Measurements from ENCODE around the gene DOCK2. TPM values are rescaled to one million over a fixed set of nuclear protein-coding genes. Genes with fewer than 3 reads are reported as not detected.
"Not testable (repeated sequence)": the region's sequence is repeated elsewhere in the genome, so short reads cannot be mapped to it uniquely, and the experiment has no call there.

Gene DOCK2
- polyA plus RNA-seq, 1 of the 3 experiments (the other 2 are of a cell fraction), result 3.8 TPM

DNA sequence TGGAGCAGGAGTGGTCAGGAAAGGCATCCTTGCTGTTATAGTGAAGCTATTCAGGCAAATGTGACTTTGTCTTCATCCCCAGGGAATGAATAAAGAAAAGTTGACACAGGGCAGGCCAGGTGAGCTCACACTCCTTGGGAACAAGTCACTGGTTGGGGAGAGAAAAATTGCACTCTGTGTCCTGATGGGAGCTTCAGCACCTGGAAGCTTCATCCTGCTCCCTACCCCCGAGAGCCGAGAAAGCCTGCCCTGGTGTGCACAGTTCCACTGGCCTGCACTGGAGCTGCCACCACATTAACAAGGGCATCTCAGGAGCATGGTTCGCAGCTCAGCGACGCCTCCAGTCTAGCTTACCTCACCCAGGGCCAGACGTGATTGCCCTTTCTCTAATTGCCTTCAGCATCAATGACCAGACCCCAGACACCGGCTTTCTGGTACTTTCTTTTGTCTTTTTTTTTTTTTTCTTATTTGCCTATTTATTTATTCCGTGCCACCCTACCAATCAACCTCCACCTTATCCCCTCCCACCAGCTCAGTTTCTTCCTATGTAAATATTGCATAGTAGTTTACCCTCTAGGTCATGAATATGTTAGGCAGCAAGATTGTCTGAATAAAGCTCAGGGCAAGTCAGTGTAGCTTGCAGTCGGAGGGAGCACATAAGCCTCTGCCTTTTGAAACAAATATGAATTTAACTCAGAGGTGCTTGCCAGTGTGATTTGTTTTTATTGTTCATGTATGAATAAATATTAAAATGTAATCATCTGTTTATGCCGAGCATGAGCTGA, 87.4 kb downstream of the DOCK2 start (continued):
- TF ChIP-seq, protein P1, sequence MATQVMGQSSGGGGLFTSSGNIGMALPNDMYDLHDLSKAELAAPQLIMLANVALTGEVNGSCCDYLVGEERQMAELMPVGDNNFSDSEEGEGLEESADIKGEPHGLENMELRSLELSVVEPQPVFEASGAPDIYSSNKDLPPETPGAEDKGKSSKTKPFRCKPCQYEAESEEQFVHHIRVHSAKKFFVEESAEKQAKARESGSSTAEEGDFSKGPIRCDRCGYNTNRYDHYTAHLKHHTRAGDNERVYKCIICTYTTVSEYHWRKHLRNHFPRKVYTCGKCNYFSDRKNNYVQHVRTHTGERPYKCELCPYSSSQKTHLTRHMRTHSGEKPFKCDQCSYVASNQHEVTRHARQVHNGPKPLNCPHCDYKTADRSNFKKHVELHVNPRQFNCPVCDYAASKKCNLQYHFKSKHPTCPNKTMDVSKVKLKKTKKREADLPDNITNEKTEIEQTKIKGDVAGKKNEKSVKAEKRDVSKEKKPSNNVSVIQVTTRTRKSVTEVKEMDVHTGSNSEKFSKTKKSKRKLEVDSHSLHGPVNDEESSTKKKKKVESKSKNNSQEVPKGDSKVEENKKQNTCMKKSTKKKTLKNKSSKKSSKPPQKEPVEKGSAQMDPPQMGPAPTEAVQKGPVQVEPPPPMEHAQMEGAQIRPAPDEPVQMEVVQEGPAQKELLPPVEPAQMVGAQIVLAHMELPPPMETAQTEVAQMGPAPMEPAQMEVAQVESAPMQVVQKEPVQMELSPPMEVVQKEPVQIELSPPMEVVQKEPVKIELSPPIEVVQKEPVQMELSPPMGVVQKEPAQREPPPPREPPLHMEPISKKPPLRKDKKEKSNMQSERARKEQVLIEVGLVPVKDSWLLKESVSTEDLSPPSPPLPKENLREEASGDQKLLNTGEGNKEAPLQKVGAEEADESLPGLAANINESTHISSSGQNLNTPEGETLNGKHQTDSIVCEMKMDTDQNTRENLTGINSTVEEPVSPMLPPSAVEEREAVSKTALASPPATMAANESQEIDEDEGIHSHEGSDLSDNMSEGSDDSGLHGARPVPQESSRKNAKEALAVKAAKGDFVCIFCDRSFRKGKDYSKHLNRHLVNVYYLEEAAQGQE (IDR thresholded peaks at IDR 0.05; ENCODE audit: low read depth, low read length), result no peak

DNA sequence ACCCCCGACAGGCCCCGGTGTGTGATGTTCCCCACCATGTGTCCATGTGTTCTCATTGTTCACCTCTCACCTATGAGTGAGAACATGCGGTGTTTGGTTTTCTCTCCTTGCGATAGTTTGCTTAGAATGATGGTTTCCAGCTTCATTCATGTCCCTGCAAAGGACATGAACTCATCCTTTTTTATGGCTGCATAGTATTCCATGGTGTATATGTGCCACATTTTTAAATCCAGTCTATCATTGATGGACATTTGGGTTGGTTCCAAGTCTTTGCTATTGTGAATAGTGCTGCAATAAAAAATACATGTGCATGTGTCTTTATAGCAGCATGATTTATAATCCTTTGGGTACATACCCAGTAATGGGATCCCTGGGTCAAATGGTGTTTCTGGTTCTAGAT, 88.6 kb downstream of the DOCK2 start:
- H3K36me3 ChIP-seq (replicated peaks in 1 of 2; ENCODE audit: control insufficient read depth in 1 of 2, insufficient read depth in 2 of 2, low read length in 1 of 2); H4K20me1 ChIP-seq (ENCODE audit: insufficient read depth); DNase-seq; H3K4me3 ChIP-seq (ENCODE audit: low read depth in 2 of 2, low read length in 1 of 2); POLR2A ChIA-PET; H2AFZ ChIP-seq (ENCODE audit: low read depth); H3K4me1 ChIP-seq (ENCODE audit: control insufficient read depth in 1 of 2, insufficient read depth in 2 of 2, low read depth in 1 of 2, low read length in 1 of 2); H3K9me3 ChIP-seq; H3K9ac ChIP-seq; H3K27me3 ChIP-seq (ENCODE audit: insufficient read depth); H3K9me2 ChIP-seq; H3F3A ChIP-seq (replicated peaks; ENCODE audit: insufficient read depth); H3K79me2 ChIP-seq (ENCODE audit: insufficient read depth); H3K27ac ChIP-seq (ENCODE audit: low read depth in 2 of 2, low read length in 1 of 2); H3K4me2 ChIP-seq: not testable (repeated sequence)
- WGBS (ENCODE audit: low lambda C conversion rate), result 88% methylated on average over 4 of the region's 4 CpGs
- CTCF ChIA-PET, result interaction anchor here (0.9 kb wide), 1 partner anchor 459 kb away, joined by 3 read pairs; no protein-coding TSS in a partner anchor

DNA sequence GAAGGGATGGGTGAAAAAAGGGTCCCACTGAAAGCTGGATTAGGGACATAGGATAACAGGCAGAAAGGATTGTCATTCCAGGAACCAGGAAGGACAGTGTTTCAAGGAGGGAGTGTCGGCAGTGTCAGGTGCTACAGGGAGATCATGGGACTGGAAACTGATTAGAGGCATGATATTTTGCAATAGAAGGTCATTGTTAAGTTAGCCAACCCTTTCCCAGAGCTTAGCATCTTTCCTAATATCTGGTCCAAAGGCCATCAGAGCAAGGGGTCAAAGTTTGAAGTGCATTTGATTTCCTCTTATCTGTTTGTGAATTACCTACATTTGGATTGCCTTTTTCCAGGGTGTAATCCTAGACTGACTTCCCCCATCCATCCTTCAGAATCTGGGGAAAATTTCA, 91.3 kb downstream of the DOCK2 start:
- no peaks in the 10 kb centered on the region for H3K9me2 ChIP-seq
- H3K36me3 ChIP-seq (replicated peaks in 1 of 2; ENCODE audit: control insufficient read depth in 1 of 2, insufficient read depth in 2 of 2, low read length in 1 of 2), result no peaks in the 10 kb centered on the region
- H3K9ac ChIP-seq, result no peak overlapping the region
- no peak overlapping the region for H3K4me3 ChIP-seq (ENCODE audit: low read depth in 2 of 2, low read length in 1 of 2)
- H3F3A ChIP-seq (replicated peaks; ENCODE audit: insufficient read depth), result no peaks in the 10 kb centered on the region
- no peaks in the 10 kb centered on the region for H3K9me3 ChIP-seq
- H3K27ac ChIP-seq (ENCODE audit: low read depth in 2 of 2, low read length in 1 of 2), result no peak overlapping the region
- no peaks in the 10 kb centered on the region for H3K79me2 ChIP-seq (ENCODE audit: insufficient read depth)
- CTCF ChIA-PET, result interaction anchor here (2.4 kb wide), 1 partner anchor 252 kb away, joined by 13 read pairs; the partner anchor contains the start of gene INSYN2B
- no peak overlapping the region for H3K4me2 ChIP-seq
- no peaks in the 10 kb centered on the region for H3K4me1 ChIP-seq (ENCODE audit: control insufficient read depth in 1 of 2, insufficient read depth in 2 of 2, low read depth in 1 of 2, low read length in 1 of 2)
- WGBS (ENCODE audit: low lambda C conversion rate), result 100% methylated on average over 1 of the region's 1 CpG
- no peak for DNase-seq
- no peaks in the 10 kb centered on the region for H3K27me3 ChIP-seq (ENCODE audit: insufficient read depth)
- H2AFZ ChIP-seq (ENCODE audit: low read depth), result no peak overlapping the region
- H4K20me1 ChIP-seq (ENCODE audit: insufficient read depth), result no peaks in the 10 kb centered on the region
- POLR2A ChIA-PET, result no interaction called here
- TF ChIP-seq RAD21 (IDR thresholded peaks at IDR 0.05; ENCODE audit: low read length) (no peak), ELF1 (IDR thresholded peaks at IDR 0.05) (no peak), NFIC (IDR thresholded peaks at IDR 0.05; ENCODE audit: borderline replicate concordance) (no peak), JUND (IDR thresholded peaks at IDR 0.05) (no peak), FOSL2 (IDR thresholded peaks at IDR 0.05; ENCODE audit: borderline replicate concordance, low read depth) (no peak), SMC3 (IDR thresholded peaks at IDR 0.05; ENCODE audit: low read depth, low read length) (no peak), GABPA (IDR thresholded peaks at IDR 0.05; ENCODE audit: low read depth) (no peak), CHD2 (IDR thresholded peaks at IDR 0.05; ENCODE audit: low read length, partially characterized antibody) (no peak), SIN3A (IDR thresholded peaks at IDR 0.05; ENCODE audit: borderline replicate concordance, low read depth, low read length) (no peak), EP300 (IDR thresholded peaks at IDR 0.05; ENCODE audit: borderline replicate concordance in 1 of 2, low read depth in 1 of 2, low read length in 1 of 2) (no peak)
- TF ChIP-seq, protein P2, sequence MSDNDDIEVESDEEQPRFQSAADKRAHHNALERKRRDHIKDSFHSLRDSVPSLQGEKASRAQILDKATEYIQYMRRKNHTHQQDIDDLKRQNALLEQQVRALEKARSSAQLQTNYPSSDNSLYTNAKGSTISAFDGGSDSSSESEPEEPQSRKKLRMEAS (IDR thresholded peaks at IDR 0.05; ENCODE audit: low read depth), result no peak
- TF ChIP-seq, protein P3, sequence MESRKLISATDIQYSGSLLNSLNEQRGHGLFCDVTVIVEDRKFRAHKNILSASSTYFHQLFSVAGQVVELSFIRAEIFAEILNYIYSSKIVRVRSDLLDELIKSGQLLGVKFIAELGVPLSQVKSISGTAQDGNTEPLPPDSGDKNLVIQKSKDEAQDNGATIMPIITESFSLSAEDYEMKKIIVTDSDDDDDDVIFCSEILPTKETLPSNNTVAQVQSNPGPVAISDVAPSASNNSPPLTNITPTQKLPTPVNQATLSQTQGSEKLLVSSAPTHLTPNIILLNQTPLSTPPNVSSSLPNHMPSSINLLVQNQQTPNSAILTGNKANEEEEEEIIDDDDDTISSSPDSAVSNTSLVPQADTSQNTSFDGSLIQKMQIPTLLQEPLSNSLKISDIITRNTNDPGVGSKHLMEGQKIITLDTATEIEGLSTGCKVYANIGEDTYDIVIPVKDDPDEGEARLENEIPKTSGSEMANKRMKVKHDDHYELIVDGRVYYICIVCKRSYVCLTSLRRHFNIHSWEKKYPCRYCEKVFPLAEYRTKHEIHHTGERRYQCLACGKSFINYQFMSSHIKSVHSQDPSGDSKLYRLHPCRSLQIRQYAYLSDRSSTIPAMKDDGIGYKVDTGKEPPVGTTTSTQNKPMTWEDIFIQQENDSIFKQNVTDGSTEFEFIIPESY (IDR thresholded peaks at IDR 0.05; ENCODE audit: borderline replicate concordance, low read depth), result no peak
- TF ChIP-seq, protein P4, sequence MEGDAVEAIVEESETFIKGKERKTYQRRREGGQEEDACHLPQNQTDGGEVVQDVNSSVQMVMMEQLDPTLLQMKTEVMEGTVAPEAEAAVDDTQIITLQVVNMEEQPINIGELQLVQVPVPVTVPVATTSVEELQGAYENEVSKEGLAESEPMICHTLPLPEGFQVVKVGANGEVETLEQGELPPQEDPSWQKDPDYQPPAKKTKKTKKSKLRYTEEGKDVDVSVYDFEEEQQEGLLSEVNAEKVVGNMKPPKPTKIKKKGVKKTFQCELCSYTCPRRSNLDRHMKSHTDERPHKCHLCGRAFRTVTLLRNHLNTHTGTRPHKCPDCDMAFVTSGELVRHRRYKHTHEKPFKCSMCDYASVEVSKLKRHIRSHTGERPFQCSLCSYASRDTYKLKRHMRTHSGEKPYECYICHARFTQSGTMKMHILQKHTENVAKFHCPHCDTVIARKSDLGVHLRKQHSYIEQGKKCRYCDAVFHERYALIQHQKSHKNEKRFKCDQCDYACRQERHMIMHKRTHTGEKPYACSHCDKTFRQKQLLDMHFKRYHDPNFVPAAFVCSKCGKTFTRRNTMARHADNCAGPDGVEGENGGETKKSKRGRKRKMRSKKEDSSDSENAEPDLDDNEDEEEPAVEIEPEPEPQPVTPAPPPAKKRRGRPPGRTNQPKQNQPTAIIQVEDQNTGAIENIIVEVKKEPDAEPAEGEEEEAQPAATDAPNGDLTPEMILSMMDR (IDR thresholded peaks at IDR 0.05), result no peak
- TF ChIP-seq, protein P5, sequence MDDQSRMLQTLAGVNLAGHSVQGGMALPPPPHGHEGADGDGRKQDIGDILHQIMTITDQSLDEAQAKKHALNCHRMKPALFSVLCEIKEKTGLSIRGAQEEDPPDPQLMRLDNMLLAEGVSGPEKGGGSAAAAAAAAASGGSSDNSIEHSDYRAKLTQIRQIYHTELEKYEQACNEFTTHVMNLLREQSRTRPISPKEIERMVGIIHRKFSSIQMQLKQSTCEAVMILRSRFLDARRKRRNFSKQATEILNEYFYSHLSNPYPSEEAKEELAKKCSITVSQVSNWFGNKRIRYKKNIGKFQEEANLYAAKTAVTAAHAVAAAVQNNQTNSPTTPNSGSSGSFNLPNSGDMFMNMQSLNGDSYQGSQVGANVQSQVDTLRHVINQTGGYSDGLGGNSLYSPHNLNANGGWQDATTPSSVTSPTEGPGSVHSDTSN (IDR thresholded peaks at IDR 0.05), result no peak

All from SK-N-SH (cell line).